Measurements from ENCODE around the gene NABP1. TPM values are rescaled to one million over a fixed set of nuclear protein-coding genes. Genes with fewer than 3 reads are reported as not detected.

NABP1 gene
- total and polyA plus RNA-seq, 2 experiments from 2014 or later = 1.2 to 5.2 TPM

DNA sequence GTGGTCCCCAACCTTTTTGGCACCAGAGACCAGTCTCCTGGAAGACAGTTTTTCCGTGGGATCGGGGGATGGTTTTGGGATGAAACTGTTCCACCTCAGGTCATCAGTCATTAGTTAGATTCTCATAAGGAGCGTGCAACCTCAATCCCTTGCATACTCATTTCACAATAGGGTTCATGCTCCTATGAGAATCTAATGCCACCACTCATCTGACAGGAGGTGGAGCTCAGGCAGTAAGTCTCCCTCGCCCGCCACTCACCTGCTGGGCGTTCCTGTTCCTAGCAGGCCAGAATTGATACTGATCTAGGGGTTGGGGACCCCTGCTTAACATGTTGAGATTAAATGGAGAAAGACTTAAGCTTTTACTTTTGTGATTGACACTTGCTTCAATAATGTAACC, 9.9 kb downstream of the NABP1 start:
- no peak for DNase-seq (ENCODE audit: low read depth in 1 of 2, low spot score in 1 of 2)
- no peak overlapping the region for H3K4me3 ChIP-seq
- TF ChIP-seq, protein P1, sequence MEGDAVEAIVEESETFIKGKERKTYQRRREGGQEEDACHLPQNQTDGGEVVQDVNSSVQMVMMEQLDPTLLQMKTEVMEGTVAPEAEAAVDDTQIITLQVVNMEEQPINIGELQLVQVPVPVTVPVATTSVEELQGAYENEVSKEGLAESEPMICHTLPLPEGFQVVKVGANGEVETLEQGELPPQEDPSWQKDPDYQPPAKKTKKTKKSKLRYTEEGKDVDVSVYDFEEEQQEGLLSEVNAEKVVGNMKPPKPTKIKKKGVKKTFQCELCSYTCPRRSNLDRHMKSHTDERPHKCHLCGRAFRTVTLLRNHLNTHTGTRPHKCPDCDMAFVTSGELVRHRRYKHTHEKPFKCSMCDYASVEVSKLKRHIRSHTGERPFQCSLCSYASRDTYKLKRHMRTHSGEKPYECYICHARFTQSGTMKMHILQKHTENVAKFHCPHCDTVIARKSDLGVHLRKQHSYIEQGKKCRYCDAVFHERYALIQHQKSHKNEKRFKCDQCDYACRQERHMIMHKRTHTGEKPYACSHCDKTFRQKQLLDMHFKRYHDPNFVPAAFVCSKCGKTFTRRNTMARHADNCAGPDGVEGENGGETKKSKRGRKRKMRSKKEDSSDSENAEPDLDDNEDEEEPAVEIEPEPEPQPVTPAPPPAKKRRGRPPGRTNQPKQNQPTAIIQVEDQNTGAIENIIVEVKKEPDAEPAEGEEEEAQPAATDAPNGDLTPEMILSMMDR (IDR thresholded peaks at IDR 0.05; ENCODE audit: low read depth, low read length) = no peak
- no peaks in the 10 kb centered on the region for H3K9me3 ChIP-seq (ENCODE audit: low read depth)
- H3K27me3 ChIP-seq = no peaks in the 10 kb centered on the region
- no peaks in the 10 kb centered on the region for H3K36me3 ChIP-seq
- no peak overlapping the region for H3K27ac ChIP-seq
- H3K4me1 ChIP-seq (ENCODE audit: low read depth) = no peaks in the 10 kb centered on the region

DNA sequence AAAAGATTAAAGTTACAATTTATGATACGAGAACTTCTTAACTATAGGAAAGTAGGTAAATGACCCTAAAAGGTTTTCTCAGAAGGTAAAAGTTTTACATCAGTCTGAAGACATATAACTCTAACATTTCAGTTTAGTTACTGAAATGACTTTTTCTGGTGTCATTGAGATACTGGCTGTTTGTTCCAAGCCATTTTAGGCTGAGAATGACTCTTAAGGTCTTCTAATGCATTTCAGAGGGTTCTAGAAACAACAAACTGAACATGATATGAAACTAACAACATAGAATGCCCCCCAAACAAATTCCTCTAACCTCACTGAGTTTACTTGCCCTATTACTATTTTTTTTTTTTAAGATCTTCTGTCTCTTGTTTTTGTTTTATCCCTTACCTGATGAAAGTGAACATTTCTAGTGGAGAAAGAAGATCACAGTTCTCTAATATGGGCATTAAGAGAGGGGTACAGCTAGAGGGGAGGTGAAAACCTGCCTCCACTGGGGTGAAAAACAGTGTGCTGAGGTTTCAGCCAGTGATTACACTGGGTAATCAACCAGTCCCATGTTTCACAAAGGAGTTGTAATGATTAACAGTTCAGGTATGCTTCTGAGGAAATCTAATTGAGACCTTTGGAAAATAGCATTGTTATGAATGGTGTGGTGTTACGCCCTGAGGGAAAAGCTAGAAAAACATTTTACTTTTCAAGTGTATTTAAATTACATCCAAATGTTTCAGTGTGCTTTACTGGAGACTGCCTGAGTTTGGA, 11.2 kb downstream of the NABP1 start:
- Histone ChIP-seq H3K4me3 (no peak overlapping the region), H3K36me3 (no peaks in the 10 kb centered on the region), H3K27me3 (no peaks in the 10 kb centered on the region), H3K9me3 (ENCODE audit: low read depth) (no peaks in the 10 kb centered on the region), H3K27ac (no peak overlapping the region), H3K4me1 (ENCODE audit: low read depth) (no peaks in the 10 kb centered on the region)
- peak in 1 of 2 donors; percentile 62 for DNase-seq (ENCODE audit: low read depth in 1 of 2, low spot score in 1 of 2)
- TF ChIP-seq, protein P1 (IDR thresholded peaks at IDR 0.05; ENCODE audit: low read depth, low read length) = no peak

DNA sequence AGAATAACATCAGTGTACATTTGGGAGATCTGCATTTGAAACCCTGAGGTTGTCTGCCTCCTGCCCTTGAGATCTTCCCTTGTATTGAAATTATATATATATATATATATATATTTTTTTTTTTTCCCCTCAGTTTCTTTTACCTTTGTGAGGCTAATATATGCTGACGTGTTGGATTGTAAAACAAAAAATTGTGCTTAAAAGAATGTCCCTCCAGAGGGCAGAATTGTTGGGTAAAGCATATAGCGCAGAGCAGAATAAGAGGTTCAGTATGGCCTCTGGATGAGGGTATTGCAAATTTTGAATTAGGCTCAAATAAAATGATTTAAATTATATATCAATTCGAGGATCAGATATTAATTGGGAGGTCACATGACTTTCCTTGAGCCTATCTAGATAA, 12.4 kb downstream of the NABP1 start:
- TF ChIP-seq, protein P1 (IDR thresholded peaks at IDR 0.05; ENCODE audit: low read depth, low read length) = no peak
- Histone ChIP-seq H3K9me3 (ENCODE audit: low read depth) (no peaks in the 10 kb centered on the region), H3K4me1 (ENCODE audit: low read depth) (no peaks in the 10 kb centered on the region), H3K27ac (no peak overlapping the region), H3K36me3 (no peaks in the 10 kb centered on the region), H3K4me3 (no peak overlapping the region), H3K27me3 (no peaks in the 10 kb centered on the region)
- no peak for DNase-seq (ENCODE audit: low read depth in 1 of 2, low spot score in 1 of 2)

DNA sequence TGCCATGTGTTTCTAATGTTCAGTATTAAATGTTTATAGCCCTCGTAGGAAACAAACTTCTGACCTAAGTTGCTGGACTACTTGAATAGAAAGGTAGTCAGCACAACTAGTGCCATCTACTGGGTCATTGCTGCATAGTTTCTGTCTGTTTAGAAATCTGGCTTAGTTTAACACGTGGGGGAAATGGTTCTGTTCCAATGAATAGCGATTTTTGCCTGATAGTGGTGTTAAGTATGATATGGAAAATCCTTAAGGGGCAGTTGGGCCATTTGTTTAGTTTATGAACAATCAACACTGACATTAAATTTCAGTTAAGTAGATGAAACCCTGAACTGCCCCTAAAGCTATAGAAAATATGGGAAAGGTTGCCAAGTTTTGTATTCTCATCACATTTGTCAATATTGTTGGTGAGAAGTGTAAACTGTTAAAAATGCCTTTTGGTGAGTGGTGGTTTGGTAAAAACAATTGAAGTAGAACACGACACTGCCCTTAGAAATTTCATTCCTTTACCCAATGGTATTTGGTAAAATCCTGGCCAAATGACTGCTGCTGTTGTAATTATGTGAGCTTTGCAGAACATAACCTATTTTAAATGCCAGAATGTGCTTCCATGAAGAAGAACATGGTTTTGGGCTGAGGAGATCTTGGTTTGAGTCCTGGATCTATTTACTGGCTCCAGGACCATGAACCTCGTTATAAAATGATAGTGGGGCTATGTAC, 13.2 kb downstream of the NABP1 start:
- Histone ChIP-seq H3K27me3 (no peaks in the 10 kb centered on the region), H3K27ac (no peak overlapping the region), H3K36me3 (no peaks in the 10 kb centered on the region), H3K9me3 (ENCODE audit: low read depth) (no peaks in the 10 kb centered on the region), H3K4me1 (ENCODE audit: low read depth) (no peaks in the 10 kb centered on the region), H3K4me3 (no peak overlapping the region)
- TF ChIP-seq, protein P1 (IDR thresholded peaks at IDR 0.05; ENCODE audit: low read depth, low read length) = peak; percentile 84
- peak; percentile 64 to 89 for DNase-seq (ENCODE audit: low read depth in 1 of 2, low spot score in 1 of 2)

DNA sequence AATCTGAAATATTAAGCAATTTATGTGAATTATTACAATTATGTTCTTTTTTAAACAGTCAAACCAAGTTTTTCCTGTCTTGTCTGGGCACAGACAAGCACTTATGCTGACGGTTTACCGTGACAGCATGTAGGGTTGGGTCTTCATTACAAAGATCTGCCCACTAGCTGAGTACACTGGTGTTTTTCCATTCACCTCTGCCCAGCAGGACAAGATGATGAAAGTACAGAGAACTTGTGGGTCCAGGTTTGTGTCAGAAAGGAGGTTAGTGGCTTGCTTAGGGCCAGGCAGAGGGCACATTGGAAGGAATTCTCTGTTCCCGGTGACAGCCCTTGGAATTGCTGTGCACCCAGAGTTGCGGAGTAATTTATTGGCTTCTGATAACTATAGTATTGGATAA, 14.0 kb downstream of the NABP1 start:
- Histone ChIP-seq H3K36me3 (no peaks in the 10 kb centered on the region), H3K9me3 (ENCODE audit: low read depth) (no peaks in the 10 kb centered on the region)

More for the DNA sequence above, 14.0 kb downstream of the NABP1 start:
- no peak overlapping the region for H3K4me3 ChIP-seq
- no peak for DNase-seq (ENCODE audit: low read depth in 1 of 2, low spot score in 1 of 2)
- H3K27me3 ChIP-seq = no peaks in the 10 kb centered on the region
- no peaks in the 10 kb centered on the region for H3K4me1 ChIP-seq (ENCODE audit: low read depth)
- H3K27ac ChIP-seq = no peak overlapping the region
- TF ChIP-seq, protein P1 (IDR thresholded peaks at IDR 0.05; ENCODE audit: low read depth, low read length) = no peak

Measured in cardiac muscle cell (in vitro differentiated cells and primary cell).